ENCODE data around the gene TTLL5.

Gene TTLL5

GRCh38 chr14:75805646-75806045 is 144.6 kb downstream of the TTLL5 start:
- DNase-seq: no peak

- DNase-seq: no peak
These were observed 145.3 kb downstream of the TTLL5 start for GRCh38 chr14:75806352-75806832.

- DNase-seq: no peak
These were observed 146.8 kb downstream of the TTLL5 start for GRCh38 chr14:75807667-75808360.

GRCh38 chr14:75811136-75811829 is 150.2 kb downstream of the TTLL5 start:
- DNase-seq: no peak

- no peak for DNase-seq
These were observed 150.9 kb downstream of the TTLL5 start for GRCh38 chr14:75811872-75812499.

- no peak for DNase-seq
These were observed 151.6 kb downstream of the TTLL5 start for GRCh38 chr14:75812622-75813021.

- DNase-seq: no peak
These were observed 159.7 kb downstream of the TTLL5 start for GRCh38 chr14:75820761-75821160.

GRCh38 chr14:75821831-75822521 is 160.9 kb downstream of the TTLL5 start:
- DNase-seq: no peak

- no peak for DNase-seq
These were observed 161.6 kb downstream of the TTLL5 start for GRCh38 chr14:75822522-75823141.

GRCh38 chr14:75823334-75823733 is 162.3 kb downstream of the TTLL5 start:
- DNase-seq: no peak

GRCh38 chr14:75824318-75824717 is 163.3 kb downstream of the TTLL5 start:
- DNase-seq: no peak

GRCh38 chr14:75825147-75825592 is 164.1 kb downstream of the TTLL5 start:
- DNase-seq: no peak

- no peak for DNase-seq
These were observed 165.6 kb downstream of the TTLL5 start for GRCh38 chr14:75826599-75826998.

GRCh38 chr14:75827331-75827730 is 166.3 kb downstream of the TTLL5 start:
- no peak for DNase-seq

GRCh38 chr14:75829316-75829715 is 168.3 kb downstream of the TTLL5 start:
- DNase-seq: no peak

GRCh38 chr14:75831455-75831854 is 170.4 kb downstream of the TTLL5 start:
- peak; percentile 65 for DNase-seq

- DNase-seq: peak; percentile 15
These were observed 170.9 kb downstream of the TTLL5 start for GRCh38 chr14:75831952-75832351.

GRCh38 chr14:75832621-75833297 is 171.7 kb downstream of the TTLL5 start:
- DNase-seq: peak; percentile 84

- no peak for DNase-seq
These were observed 172.4 kb downstream of the TTLL5 start for GRCh38 chr14:75833326-75834020.

GRCh38 chr14:75835156-75835725 is 174.2 kb downstream of the TTLL5 start:
- DNase-seq: no peak

GRCh38 chr14:75835737-75836136 is 174.7 kb downstream of the TTLL5 start:
- no peak for DNase-seq

All from hematopoietic multipotent progenitor cell treated with erythropoietin and hydrocortisone succinate and interleukin-3 and kit ligand, for 8 days (in vitro differentiated cells).